NOMO-1 treated with dmso at 0.1 percent for 144 hours (cell line): Measurements from ENCODE around the gene STIM2.
"Not testable (repeated sequence)": the region's sequence is repeated elsewhere in the genome, so short reads cannot be mapped to it uniquely, and the experiment has no call there.

Experiments used
- DNase-seq: peaks from one replicate; lab custom pipeline; 2025; ENCODE audit not compliant: unreplicated experiment; lab: John Stamatoyannopoulos, UW

The STIM2 gene

GRCh38 chr4:27023366-27023765 is 162.7 kb downstream of the STIM2 start:
- DNase-seq, result no peak

DNA sequence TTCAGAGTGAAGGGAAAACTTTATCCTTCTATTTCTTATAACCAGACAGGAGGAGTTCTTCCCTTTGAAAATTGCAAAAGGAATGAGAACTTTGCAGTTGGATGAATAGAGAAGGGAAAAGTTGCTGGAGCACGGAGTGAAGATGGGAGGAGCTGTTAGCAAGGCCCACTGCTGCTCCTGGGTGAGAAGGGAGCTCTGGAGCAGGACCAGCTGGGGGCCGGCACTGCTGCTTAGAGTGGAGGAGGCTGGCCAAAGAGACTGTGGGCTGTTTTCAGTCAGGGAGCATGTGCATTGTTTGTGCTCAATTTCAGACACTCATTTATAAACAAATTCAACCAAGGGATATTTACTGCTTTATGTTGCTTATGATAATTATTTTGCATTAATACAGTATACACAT is 164.2 kb downstream of the STIM2 start:
- DNase-seq, result no peak

- no peak for DNase-seq
Measured at GRCh38 chr4:27027428-27027827, 166.8 kb downstream of the STIM2 start.

DNA sequence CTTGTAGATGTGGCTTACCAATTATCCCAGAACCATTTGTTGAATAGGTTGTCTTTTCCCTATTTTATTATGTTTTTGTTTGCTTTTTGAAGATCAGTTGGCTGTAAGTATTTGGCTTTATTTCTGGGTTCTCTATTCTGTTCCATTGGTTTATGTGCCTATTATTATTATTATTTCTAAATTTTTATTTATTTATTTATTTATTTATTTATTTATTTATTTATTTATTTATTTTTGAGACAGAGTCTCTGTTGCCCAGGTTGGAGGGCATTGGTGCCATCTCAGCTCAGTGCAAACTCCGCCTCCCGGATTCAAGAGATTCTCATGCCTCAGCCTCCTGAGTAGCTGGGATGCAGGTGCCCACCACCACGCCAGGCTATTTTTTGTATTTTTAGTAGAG is 174.5 kb downstream of the STIM2 start:
- DNase-seq, result not testable (repeated sequence)

DNA sequence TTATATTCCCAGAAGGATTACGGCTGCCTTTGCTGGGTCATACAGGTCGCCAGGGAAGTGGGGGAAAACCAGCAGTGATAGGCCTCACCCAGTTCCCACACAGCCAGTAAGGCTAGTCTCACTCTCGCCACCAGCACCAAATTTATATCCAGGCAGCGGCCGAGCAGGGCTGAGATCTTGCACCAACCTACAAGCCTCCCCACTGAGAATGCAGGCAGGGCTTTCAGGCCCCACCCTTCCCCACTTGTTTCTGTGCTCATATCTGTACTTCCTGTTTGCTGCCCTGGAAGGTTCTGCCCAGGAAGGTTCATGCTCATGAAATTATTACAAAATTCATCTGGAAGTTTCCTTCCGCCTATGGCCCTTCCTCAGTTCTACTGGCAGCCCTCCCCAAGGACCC is 179.7 kb downstream of the STIM2 start:
- DNase-seq, result peak; percentile 36

- DNase-seq, result no peak
Measured at GRCh38 chr4:27042411-27042810, 181.8 kb downstream of the STIM2 start.

GRCh38 chr4:27043200-27043599 is 182.6 kb downstream of the STIM2 start:
- no peak for DNase-seq

- no peak for DNase-seq
Measured at GRCh38 chr4:27046851-27047250, 186.2 kb downstream of the STIM2 start.

- no peak for DNase-seq
Measured at GRCh38 chr4:27048429-27049238, 188.0 kb downstream of the STIM2 start.

- no peak for DNase-seq
Measured at GRCh38 chr4:27049239-27049829, 188.7 kb downstream of the STIM2 start.

GRCh38 chr4:27050731-27051130 is 190.1 kb downstream of the STIM2 start:
- no peak for DNase-seq

DNA sequence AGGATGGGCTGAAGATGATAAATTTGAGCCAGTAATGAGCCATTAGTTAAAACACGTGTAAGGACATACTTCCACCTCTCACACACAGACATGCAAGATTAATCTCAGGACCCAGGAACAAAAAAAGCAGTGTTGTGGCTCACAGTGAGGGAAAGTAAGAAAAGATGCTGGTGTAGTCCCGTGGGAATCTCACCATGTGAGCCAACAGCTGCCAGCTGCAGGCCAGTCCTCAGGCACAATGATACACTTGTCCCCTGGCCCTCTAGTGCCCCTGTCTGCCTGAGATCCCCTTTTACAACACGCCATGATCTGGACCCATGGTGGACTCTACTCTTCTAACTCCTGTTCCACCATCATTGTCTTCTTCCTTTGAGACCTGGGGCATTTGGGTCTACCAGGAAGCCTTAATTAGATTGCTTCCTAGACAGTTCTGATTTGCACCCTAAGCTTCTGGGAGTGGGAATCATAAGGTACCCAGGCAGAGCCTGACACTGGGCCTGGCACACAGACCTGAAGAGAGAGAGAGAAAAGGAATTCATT is 194.7 kb downstream of the STIM2 start:
- DNase-seq, result no peak

- DNase-seq, result no peak
Measured at GRCh38 chr4:27056281-27056680, 195.6 kb downstream of the STIM2 start.

GRCh38 chr4:27057053-27057452 is 196.4 kb downstream of the STIM2 start:
- no peak for DNase-seq

DNA sequence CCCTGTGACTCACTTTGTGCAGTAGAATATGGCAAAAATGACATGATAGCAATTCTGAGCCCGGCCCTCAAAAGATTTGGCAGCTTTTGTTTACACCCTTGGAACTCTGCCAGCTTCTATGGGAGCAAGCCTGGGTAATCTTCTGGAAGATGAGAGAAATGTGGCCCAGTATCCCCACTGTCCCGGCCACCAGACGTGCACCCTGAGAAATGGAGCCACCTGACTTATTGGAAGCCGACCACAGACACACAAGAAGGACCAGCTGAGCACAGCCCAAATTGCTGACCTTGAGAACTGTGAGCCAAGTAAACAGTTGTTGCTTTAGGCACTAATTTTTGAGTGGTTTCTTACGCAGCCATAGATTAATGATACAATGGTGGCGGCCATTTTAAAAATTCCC is 197.0 kb downstream of the STIM2 start:
- DNase-seq, result no peak

DNA sequence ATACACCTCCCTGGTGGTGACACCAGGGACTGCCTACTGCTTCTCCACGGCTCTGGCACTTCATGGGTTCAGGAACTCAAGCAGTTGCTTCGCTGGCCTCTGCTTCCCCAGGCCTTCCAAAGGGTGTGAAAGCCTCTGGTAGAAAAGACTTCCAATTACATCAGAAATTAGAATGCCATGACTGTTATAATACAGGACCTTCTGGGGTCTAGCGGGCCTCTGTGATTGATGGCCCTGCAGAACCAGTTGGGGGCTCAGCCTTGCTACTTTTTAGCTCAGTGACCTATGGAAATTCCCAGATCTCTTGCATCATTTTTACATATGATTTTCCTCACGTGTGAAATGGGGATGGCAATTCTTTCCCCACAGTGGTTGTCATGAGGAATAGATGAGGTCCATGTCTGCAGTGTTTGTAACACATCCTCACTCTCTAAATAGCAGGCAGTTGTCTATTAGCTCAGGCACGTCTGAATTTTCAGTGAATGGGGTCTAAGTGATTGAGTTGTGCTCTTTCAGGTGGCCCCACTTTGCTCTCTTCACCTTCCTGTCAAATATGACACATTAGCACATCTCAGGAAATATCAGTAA is 198.3 kb downstream of the STIM2 start:
- DNase-seq, result no peak

GRCh38 chr4:27059446-27059845 is 198.8 kb downstream of the STIM2 start:
- no peak for DNase-seq

- no peak for DNase-seq
Measured at GRCh38 chr4:27062256-27062655, 201.6 kb downstream of the STIM2 start.

- peak; percentile 36 for DNase-seq
Measured at GRCh38 chr4:27066591-27066990, 205.9 kb downstream of the STIM2 start.

- no peak for DNase-seq
Measured at GRCh38 chr4:27068151-27068867, 207.7 kb downstream of the STIM2 start.
